Body of pancreas (tissue), 4 donors: ENCODE data around the gene SKAP1. TPM values are rescaled to one million over a fixed set of nuclear protein-coding genes. Genes with fewer than 3 reads are reported as not detected.
"Not testable (repeated sequence)": the region's sequence is repeated elsewhere in the genome, so short reads cannot be mapped to it uniquely, and the experiment has no call there.

Source experiments
- ATAC-seq: fragments of 150-250 bp; one replicate; pipeline ENCODE4 v1.9.1; 2016
- DNase-seq, 4 donors: peaks; one replicate each; pipeline ENCODE4 v3.0.0-alpha.2; 2019
- H3K27ac ChIP-seq, 4 donors: fragments of 200-600 bp; sonication (generic); 1 replicate in 3 of 4; 2 replicates in 1 of 4; pipeline versions ENCODE4 v1.5.1 to v1.6.1; 2016 to 2019; ENCODE audit warnings: mild to moderate bottlenecking in 1 of 4, mixed read lengths in 1 of 4, moderate library complexity in 1 of 4
- H3K27me3 ChIP-seq, 2 donors: fragments of 200-600 bp; sonication (generic); one replicate each; pipeline ENCODE4 v1.6.0; 2016; ENCODE audit warnings: mild to moderate bottlenecking in 1 of 2
- H3K36me3 ChIP-seq, 2 donors: fragments of 200-600 bp; sonication (generic); replicated peaks in 1 of 2; 2 replicates each; pipeline ENCODE4 v1.5.1; 2016; ENCODE audit warnings: low read depth in 2 of 2; ENCODE audit not compliant: insufficient read depth in 1 of 2
- H3K4me1 ChIP-seq: fragments of 200-600 bp; sonication (generic); one replicate; pipeline ENCODE4 v1.6.0; 2016
- H3K4me3 ChIP-seq, 2 donors: fragments of 200-600 bp; sonication (generic); 1 replicate in 1 of 2; 2 replicates in 1 of 2; pipeline ENCODE4 v1.5.1; 2016 to 2019
- H3K9me3 ChIP-seq, 3 donors: fragments of 200-600 bp; sonication (generic); 1 replicate in 2 of 3; 2 replicates in 1 of 3; pipeline ENCODE4 v1.5.1; 2016
- CTCF ChIP-seq, 7 experiments: fragments of 450-650 bp in 4 of 7; fragments of 200-600 bp in 3 of 7; sonication (generic) in 3 of 7; IDR thresholded peaks; one replicate each; pipeline ENCODE4 v1.5.1; 2016 to 2019; ENCODE audit warnings: antibody characterized with exemption in 7 of 7
- POLR2A ChIP-seq, 3 donors: fragments of 450-650 bp; IDR thresholded peaks; one replicate each; pipeline ENCODE4 v1.6.1; 2016; ENCODE audit warnings: antibody characterized with exemption in 3 of 3, mild to moderate bottlenecking in 2 of 3
- WGBS, 2 donors: methylation state at CpG; one replicate each; pipeline ENCODE4 v1.1.5; 2017; 5-methylcytosine and 5-hydroxymethylcytosine counted together
- intact Hi-C: fragments of 100-400 bp; cut with DNase I; formaldehyde crosslinking; loops from one replicate; pipeline ENCODE4 v1.15.1; 2023
- total RNA-seq, 2 donors: library from RNA; depleted of rRNA; stranded (reverse); fragments of >200 nt; gene quantifications; one replicate each; pipeline ENCODE4 v1.1.0, GENCODE V29; 2016

SKAP1 gene
- total RNA-seq, 2 donors from 2014 or later, result 0.78 to 4.0 TPM

DNA sequence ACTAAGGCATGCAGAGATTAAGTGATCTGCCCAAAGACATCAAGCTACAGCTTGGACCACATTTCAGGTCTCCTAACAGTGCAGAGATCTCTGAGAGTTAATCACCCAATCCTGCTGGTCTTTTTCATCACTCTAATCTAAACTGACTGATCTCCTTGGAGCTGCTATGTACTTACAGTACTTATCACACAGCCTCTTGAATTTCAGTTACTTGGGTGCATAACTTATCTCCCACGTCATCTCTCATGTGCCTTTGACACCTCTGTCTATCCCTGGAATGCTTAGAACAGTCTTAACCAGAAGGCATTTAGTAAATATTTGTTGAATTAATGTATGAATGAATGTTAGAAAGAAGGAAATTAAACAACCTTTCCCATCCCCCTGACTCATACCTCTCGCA is 183.4 kb downstream of the SKAP1 start:
- ATAC-seq (no peak), DNase-seq (no peak)
- intact Hi-C loops, result no loop called here
- Histone ChIP-seq H3K9me3 (no peaks in the 10 kb centered on the region), H3K4me1 (no peaks in the 10 kb centered on the region), H3K36me3 (no peaks in the 10 kb centered on the region), H3K27me3 (no peaks in the 10 kb centered on the region), H3K27ac (no peak overlapping the region), H3K4me3 (no peak overlapping the region)
- 75 to 78% methylated on average over 2 of the region's 2 CpGs for WGBS, 2 donors
- TF ChIP-seq POLR2A (IDR thresholded peaks at IDR 0.05) (no peak), CTCF (IDR thresholded peaks at IDR 0.05) (no peak)

DNA sequence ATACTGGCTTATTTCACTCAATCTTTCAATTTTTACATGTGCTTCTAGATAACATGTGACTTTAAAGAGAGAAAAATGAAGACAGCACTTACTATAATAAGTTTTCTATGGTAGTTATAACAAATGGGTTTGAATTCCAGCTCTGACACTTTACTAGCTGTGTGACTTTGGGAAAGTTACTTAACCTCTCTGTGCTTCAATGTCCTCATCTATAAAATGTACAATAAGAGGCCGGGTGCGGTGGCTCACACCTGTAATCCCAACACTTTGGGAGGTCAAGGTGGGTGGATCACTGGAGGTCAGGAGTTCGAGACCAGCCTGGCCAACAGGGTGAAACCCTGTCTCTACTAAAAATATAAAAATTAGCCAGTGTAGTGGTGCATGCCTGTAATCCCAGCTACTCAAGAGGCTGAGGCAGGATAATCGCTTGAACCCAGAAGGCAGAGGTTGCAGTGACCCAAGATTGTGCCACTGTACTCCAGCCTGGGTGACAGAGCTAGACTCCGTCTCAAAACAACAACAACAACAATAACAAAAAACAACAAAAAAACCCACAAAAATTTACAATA is 184.5 kb downstream of the SKAP1 start:
- 88 to 89% methylated on average over 5 of the region's 5 CpGs for WGBS, 2 donors
- ATAC-seq, H3K27ac ChIP-seq, DNase-seq, H3K4me1 ChIP-seq, H3K36me3 ChIP-seq, H3K27me3 ChIP-seq, H3K4me3 ChIP-seq, H3K9me3 ChIP-seq, intact Hi-C loops: not testable (repeated sequence)

DNA sequence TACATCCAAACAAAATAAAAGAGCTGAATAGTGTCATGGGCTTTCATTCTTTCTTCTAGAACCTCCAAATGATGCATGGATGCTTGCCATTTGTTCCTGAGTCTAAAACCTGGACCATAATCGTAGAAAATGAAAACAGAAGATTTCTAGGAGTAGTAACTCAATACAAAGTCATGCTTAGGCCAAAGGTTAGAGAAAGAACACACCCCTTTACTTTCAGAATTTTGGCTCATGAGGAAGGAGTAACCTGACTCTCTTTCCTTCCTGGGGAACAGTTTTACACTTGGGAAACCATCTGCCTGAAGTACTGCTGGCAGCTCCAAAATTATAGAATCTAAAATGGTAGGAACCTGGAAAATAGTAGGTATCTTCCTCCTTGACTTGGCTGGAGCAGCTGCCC is 185.2 kb downstream of the SKAP1 start:
- no peak for ATAC-seq
- 58 to 73% methylated on average over 1 of the region's 1 CpG for WGBS, 2 donors
- Histone ChIP-seq H3K4me3 (no peak overlapping the region), H3K9me3 (no peaks in the 10 kb centered on the region), H3K4me1 (peaks cover 10% of the 10 kb centered on the region), H3K27ac (peak overlapping the region in 1 of 4 donors; percentile 42), H3K36me3 (no peaks in the 10 kb centered on the region), H3K27me3 (no peaks in the 10 kb centered on the region)
- intact Hi-C loops, result no loop called here
- TF ChIP-seq CTCF (IDR thresholded peaks at IDR 0.05), result no peak
- no peak for DNase-seq

- TF ChIP-seq CTCF (IDR thresholded peaks at IDR 0.05) (no peak), POLR2A (IDR thresholded peaks at IDR 0.05) (no peak)
- Histone ChIP-seq H3K27me3 (no peaks in the 10 kb centered on the region), H3K27ac (peak overlapping the region in 1 of 4 donors; percentile 42), H3K4me3 (no peak overlapping the region), H3K4me1 (peaks cover 10% of the 10 kb centered on the region), H3K36me3 (no peaks in the 10 kb centered on the region), H3K9me3 (no peaks in the 10 kb centered on the region)
- DNase-seq (no peak), ATAC-seq (no peak)
- intact Hi-C loops, result no loop called here
- WGBS, 2 donors, result 49 to 52% methylated on average over 3 of the region's 3 CpGs
Observed at GRCh38 chr17:48244121-48244711, 185.8 kb downstream of the SKAP1 start.

DNA sequence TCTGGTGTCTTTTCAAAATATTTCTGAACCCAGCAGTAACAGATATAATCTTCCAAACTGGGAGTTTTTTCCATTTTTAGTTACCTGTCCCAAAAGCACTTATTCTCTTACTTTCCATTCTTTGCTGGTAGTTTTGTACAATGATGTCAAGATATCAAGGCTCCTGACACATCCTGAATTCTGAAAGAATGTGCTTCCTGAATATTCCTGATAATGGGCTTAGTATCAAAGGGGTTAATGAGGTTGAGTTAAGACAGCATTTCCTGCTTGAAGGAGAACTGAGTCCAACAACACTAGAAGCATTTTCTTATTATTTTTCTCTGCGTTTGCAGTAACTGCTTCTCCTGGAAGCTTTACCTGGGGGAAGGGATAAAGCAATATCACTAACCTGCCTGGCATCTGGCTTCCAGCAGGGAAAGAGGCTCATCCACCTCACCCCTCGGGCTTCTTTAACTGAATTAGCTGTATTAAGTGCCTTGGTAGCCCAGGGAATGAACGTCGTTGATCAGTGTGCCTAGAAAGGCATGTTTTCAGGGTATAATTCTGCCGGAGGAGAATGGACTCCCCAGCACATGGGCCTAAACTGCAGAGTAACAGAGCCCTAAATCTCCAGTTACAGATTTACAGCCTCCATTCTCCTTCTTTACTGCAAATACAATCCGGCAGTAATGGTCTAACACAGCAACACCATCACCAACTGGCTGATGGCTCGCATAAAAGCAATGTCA is 188.1 kb downstream of the SKAP1 start:
- H3K27me3 ChIP-seq, result no peaks in the 10 kb centered on the region
- ATAC-seq (no peak), DNase-seq (no peak)
- peaks cover 10% of the 10 kb centered on the region for H3K4me1 ChIP-seq
- no peaks in the 10 kb centered on the region for H3K9me3 ChIP-seq
- H3K4me3 ChIP-seq, result no peak overlapping the region
- no peak for TF ChIP-seq POLR2A (IDR thresholded peaks at IDR 0.05)
- TF ChIP-seq CTCF (IDR thresholded peaks at IDR 0.05), result no peak
- no peaks in the 10 kb centered on the region for H3K36me3 ChIP-seq
- intact Hi-C loops, result no loop called here
- WGBS, 2 donors, result 75 to 78% methylated on average over 7 of the region's 7 CpGs
- H3K27ac ChIP-seq, result no peak overlapping the region
